HepG2 (cell line): Measurements from ENCODE around the gene RILP. TPM values are rescaled to one million over a fixed set of nuclear protein-coding genes. Genes with fewer than 3 reads are reported as not detected.

Source experiments
- ATF7-NPFF ChIP-seq: sonication (generic); formaldehyde crosslinking; IDR thresholded peaks from 2 replicates; pipeline ENCODE4 v1.8.1; 2023; ENCODE audit warnings: mild to moderate bottlenecking, low read depth, missing genetic modification reagents, moderate library complexity
- ATRX ChIP-seq: sonication (generic); formaldehyde crosslinking; IDR thresholded peaks from 2 replicates; pipeline ENCODE4 v1.4.0; 2020; ENCODE audit warnings: missing genetic modification reagents, borderline replicate concordance
- EED ChIP-seq: sonication (generic); formaldehyde crosslinking; IDR thresholded peaks from 2 replicates; pipeline ENCODE4 v1.5.0; 2020; ENCODE audit warnings: mild to moderate bottlenecking, missing genetic modification reagents
- HOXD1 ChIP-seq: sonication (generic); formaldehyde crosslinking; IDR thresholded peaks from 2 replicates; pipeline ENCODE4 v1.5.0; 2020; ENCODE audit warnings: missing genetic modification reagents
- NR2C2 ChIP-seq: sonication (generic); formaldehyde crosslinking; IDR thresholded peaks from 2 replicates; pipeline ENCODE4 v1.4.0; 2020; ENCODE audit warnings: missing genetic modification reagents, mild to moderate bottlenecking, moderate library complexity, borderline replicate concordance
- SOX13 ChIP-seq, 3 experiments: fragments of 450-650 bp in 1 of 3; sonication (generic) in 1 of 3; formaldehyde crosslinking in 1 of 3; IDR thresholded peaks in 2 of 3; conservative IDR thresholded peaks in 1 of 3; 2 replicates each; pipeline versions ENCODE4 v1.5.0 to v1.6.1; 2016 to 2020; ENCODE audit warnings: antibody characterized with exemption in 1 of 3, mild to moderate bottlenecking in 1 of 3, missing compliant biosample characterization in 1 of 3, missing genetic modification reagents in 1 of 3, moderate library complexity in 1 of 3
- U2AF1 ChIP-seq: fragments of 200-400 bp; formaldehyde crosslinking; optimal IDR thresholded peaks from 2 replicates; pipeline ENCODE3; 2017; ENCODE audit warnings: mild to moderate bottlenecking, low read depth, low read length
- ZNF260 ChIP-seq: sonication (generic); formaldehyde crosslinking; IDR thresholded peaks from 2 replicates; pipeline ENCODE4 v1.4.0; 2020; ENCODE audit warnings: missing genetic modification reagents, low read depth, mild to moderate bottlenecking, borderline replicate concordance
- ZNF296 ChIP-seq: sonication (generic); formaldehyde crosslinking; conservative IDR thresholded peaks from 2 replicates; pipeline ENCODE4 v1.5.0; 2020; ENCODE audit warnings: mild to moderate bottlenecking, missing genetic modification reagents
- ZNF451 ChIP-seq: sonication (generic); formaldehyde crosslinking; IDR thresholded peaks from 2 replicates; pipeline ENCODE4 v1.5.0; 2020; ENCODE audit warnings: mild to moderate bottlenecking, missing genetic modification reagents
- ZNF543 ChIP-seq: sonication (generic); formaldehyde crosslinking; IDR thresholded peaks from 2 replicates; pipeline ENCODE4 v1.4.0; 2020; ENCODE audit warnings: mild to moderate bottlenecking, missing genetic modification reagents
- ZNF558 ChIP-seq: sonication (generic); formaldehyde crosslinking; IDR thresholded peaks from 2 replicates; pipeline ENCODE4 v1.9.0; 2022; ENCODE audit warnings: mild to moderate bottlenecking, missing genetic modification reagents, borderline replicate concordance
- ZNF780A ChIP-seq: sonication (generic); formaldehyde crosslinking; IDR thresholded peaks from 2 replicates; pipeline ENCODE4 v1.8.0; 2022; ENCODE audit warnings: mild to moderate bottlenecking, missing genetic modification reagents, moderate library complexity
- polyA plus RNA-seq, 8 experiments: library from polyadenylated mRNA; depleted of rRNA in 3 of 8; stranded (reverse) in 7 of 8; unstranded in 1 of 8; fragments of >200 nt; fragmentation: Illumina TruSeq in 4 of 8; extraction: Trizol in 4 of 8; gene quantifications; 2 replicates each; pipeline versions ENCODE4 v1.2.1 to v1.2.3, GENCODE V29; 2011 to 2016; ENCODE audit warnings: low read depth in 4 of 8, missing spikeins in 1 of 8, mixed read lengths in 1 of 8; ENCODE audit not compliant: insufficient read depth in 1 of 8
- total RNA-seq, 5 experiments: library from RNA; depleted of rRNA; stranded (reverse); fragments of >200 nt; fragmentation: Illumina TruSeq; extraction: Trizol; gene quantifications; 2 replicates each; pipeline ENCODE4 v1.2.3, GENCODE V29; 2016; ENCODE audit warnings: low read depth in 1 of 5
- TF ChIP-seq, protein P1 (sequence below): sonication (generic); formaldehyde crosslinking; IDR thresholded peaks from 2 replicates; pipeline ENCODE4 v1.5.0; 2020; ENCODE audit warnings: missing genetic modification reagents, mild to moderate bottlenecking, borderline replicate concordance
- TF ChIP-seq, protein P2 (sequence below): sonication (generic); formaldehyde crosslinking; IDR thresholded peaks from 2 replicates; pipeline ENCODE4 v1.9.0; 2021; ENCODE audit warnings: mild to moderate bottlenecking, missing genetic modification reagents
- TF ChIP-seq, protein P3 (sequence below): sonication (generic); formaldehyde crosslinking; IDR thresholded peaks from 2 replicates; pipeline ENCODE4 v1.8.1; 2023; ENCODE audit warnings: mild to moderate bottlenecking, moderate library complexity, missing genetic modification reagents
- TF ChIP-seq, protein P4 (sequence below): sonication (generic); formaldehyde crosslinking; IDR thresholded peaks from 2 replicates; pipeline ENCODE4 v1.4.0; 2020; ENCODE audit warnings: mild to moderate bottlenecking, missing genetic modification reagents

The RILP gene
- total and polyA plus RNA-seq, 2 of the 13 experiments (the other 11 are each of a cell fraction or from before 2014, with no cell fraction given), result 6.6 to 8.1 TPM

DNA sequence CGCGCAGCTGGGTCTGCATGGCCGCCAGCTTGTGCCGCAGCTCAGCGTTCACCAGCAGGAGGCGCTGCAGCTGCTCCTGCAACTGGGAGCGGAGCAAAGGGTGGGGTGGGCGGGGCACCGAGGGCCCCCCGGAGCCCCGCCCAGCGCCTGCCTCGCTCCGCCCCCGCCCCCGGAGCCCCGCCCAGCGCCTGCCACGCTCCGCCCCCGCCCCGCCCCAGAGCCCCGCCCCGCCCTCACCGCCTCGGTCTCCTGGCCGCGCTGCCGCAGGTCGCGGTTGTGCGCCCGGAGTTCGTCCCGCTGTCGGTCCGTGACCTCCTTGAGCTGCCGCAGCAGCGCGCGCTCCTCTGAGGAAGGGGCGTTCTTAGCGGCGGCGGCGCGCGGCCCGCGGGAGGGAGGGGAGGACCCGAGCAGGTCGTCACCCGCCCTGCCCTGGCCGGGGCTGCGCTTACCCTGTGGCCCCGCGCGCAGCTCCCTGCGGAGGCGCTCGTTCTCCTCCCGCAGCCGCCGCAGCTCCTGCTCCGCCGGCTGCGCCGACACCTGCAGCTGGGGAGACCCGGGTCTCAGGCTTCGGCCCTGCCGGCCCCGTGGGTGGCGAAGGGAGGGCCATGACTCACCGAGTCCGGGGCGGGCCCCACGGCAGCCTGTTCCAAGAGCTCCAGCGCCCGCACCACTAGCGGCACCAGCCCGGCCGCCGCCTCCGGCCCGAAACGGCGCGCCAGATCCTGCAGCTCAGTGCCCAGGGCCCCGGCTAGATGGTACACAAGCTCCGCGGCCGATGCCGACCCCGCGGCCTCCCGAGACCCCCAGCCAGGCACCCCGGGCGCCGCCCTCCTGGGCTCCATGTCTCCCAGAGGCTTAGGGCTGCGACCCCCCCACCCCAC lies 463 bp downstream of the RILP start (continued):
- TF ChIP-seq, protein P1, sequence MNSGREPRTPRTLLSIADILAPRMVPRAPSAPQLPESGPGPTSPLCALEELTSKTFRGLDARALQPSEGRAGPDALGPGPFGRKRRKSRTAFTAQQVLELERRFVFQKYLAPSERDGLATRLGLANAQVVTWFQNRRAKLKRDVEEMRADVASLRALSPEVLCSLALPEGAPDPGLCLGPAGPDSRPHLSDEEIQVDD (CRISPR knock-in tag), result no peak
- TF ChIP-seq ATRX (CRISPR knock-in tag), result no peak
- TF ChIP-seq ZNF543 (CRISPR knock-in tag), result peak; percentile 91
- 0 out of 2 replicates have a peak, but pooled peaks have one; percentile 58 for TF ChIP-seq NR2C2 (CRISPR knock-in tag)
- TF ChIP-seq U2AF1, result no peak
- TF ChIP-seq EED, result 0 out of 2 replicates have a peak, but pooled peaks have one; percentile 28
- TF ChIP-seq, protein P2, sequence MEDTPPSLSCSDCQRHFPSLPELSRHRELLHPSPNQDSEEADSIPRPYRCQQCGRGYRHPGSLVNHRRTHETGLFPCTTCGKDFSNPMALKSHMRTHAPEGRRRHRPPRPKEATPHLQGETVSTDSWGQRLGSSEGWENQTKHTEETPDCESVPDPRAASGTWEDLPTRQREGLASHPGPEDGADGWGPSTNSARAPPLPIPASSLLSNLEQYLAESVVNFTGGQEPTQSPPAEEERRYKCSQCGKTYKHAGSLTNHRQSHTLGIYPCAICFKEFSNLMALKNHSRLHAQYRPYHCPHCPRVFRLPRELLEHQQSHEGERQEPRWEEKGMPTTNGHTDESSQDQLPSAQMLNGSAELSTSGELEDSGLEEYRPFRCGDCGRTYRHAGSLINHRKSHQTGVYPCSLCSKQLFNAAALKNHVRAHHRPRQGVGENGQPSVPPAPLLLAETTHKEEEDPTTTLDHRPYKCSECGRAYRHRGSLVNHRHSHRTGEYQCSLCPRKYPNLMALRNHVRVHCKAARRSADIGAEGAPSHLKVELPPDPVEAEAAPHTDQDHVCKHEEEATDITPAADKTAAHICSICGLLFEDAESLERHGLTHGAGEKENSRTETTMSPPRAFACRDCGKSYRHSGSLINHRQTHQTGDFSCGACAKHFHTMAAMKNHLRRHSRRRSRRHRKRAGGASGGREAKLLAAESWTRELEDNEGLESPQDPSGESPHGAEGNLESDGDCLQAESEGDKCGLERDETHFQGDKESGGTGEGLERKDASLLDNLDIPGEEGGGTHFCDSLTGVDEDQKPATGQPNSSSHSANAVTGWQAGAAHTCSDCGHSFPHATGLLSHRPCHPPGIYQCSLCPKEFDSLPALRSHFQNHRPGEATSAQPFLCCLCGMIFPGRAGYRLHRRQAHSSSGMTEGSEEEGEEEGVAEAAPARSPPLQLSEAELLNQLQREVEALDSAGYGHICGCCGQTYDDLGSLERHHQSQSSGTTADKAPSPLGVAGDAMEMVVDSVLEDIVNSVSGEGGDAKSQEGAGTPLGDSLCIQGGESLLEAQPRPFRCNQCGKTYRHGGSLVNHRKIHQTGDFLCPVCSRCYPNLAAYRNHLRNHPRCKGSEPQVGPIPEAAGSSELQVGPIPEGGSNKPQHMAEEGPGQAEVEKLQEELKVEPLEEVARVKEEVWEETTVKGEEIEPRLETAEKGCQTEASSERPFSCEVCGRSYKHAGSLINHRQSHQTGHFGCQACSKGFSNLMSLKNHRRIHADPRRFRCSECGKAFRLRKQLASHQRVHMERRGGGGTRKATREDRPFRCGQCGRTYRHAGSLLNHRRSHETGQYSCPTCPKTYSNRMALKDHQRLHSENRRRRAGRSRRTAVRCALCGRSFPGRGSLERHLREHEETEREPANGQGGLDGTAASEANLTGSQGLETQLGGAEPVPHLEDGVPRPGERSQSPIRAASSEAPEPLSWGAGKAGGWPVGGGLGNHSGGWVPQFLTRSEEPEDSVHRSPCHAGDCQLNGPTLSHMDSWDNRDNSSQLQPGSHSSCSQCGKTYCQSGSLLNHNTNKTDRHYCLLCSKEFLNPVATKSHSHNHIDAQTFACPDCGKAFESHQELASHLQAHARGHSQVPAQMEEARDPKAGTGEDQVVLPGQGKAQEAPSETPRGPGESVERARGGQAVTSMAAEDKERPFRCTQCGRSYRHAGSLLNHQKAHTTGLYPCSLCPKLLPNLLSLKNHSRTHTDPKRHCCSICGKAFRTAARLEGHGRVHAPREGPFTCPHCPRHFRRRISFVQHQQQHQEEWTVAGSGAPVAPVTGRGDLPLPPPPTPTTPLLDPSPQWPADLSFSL, result 0 out of 2 replicates have a peak, but pooled peaks have one; percentile 40
- 0 out of 2 replicates have a peak, but pooled peaks have one; percentile 53 for TF ChIP-seq ZNF780A
- TF ChIP-seq, protein P3, sequence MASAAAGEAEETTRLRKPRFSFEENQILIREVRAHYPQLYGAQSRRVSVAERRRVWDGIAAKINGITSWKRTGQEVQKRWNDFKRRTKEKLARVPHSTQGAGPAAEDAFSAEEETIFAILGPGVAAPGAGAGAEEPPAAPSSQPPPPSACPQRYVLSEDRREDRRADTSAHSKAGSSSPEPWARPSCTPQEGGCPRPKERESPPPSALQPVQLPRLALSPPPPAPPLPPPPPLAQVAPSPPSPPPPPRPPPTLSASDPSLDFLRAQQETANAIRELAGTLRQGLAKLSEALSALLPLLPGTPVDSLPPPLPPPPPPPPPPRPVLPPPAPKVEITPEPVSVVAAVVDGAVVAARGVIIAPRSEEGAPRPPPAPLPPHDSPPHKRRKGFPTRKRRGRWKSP (CRISPR knock-in tag), result peak; percentile 85
- peak; percentile 40; the same call in 1 of the 2 replicates for TF ChIP-seq ATF7-NPFF (CRISPR knock-in tag)
- no peak; the same call in 1 of the 2 replicates for TF ChIP-seq SOX13 (IDR thresholded peaks at IDR 0.05)
- TF ChIP-seq SOX13 (CRISPR knock-in tag; conservative IDR thresholded peaks at IDR 0.05 in 1 of 2, IDR thresholded peaks at IDR 0.05 in 1 of 2), result peak in 1 of 2 experiments; percentile 10; a peak in 1 of 4 replicates
- no peak for TF ChIP-seq ZNF260
- TF ChIP-seq HOXD1 (CRISPR knock-in tag), result 0 out of 2 replicates have a peak, but pooled peaks have one; percentile 29
- TF ChIP-seq ZNF558 (CRISPR knock-in tag), result 0 out of 2 replicates have a peak, but pooled peaks have one; percentile 47
- TF ChIP-seq ZNF296 (CRISPR knock-in tag), result no peak
- TF ChIP-seq, protein P4, sequence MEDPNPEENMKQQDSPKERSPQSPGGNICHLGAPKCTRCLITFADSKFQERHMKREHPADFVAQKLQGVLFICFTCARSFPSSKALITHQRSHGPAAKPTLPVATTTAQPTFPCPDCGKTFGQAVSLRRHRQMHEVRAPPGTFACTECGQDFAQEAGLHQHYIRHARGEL (CRISPR knock-in tag), result no peak
- no peak for TF ChIP-seq ZNF451 (CRISPR knock-in tag)
